Measurements from ENCODE around the gene KIF21B.

The KIF21B gene

DNA sequence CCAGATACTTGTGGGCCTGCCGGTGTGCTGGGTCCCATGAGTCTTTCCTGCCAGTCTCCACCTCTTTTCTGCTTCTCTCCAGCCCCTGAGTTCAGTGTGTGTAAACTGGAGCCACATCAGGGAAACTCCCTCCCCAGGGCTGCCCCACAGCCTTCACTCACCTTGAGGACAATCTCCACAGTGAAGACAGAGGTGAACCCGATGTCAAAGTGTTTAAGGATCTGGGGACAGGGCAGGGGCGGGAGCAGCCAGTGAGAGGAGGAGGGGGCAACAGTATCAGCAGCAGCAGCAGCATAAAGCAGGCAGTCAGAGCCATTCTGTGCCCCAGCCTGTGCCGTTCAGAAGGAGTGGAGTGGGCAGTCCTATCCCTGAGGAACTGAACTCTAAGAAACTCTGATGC is 45.5 kb upstream of the KIF21B start:
- TF ChIP-seq, protein P1, sequence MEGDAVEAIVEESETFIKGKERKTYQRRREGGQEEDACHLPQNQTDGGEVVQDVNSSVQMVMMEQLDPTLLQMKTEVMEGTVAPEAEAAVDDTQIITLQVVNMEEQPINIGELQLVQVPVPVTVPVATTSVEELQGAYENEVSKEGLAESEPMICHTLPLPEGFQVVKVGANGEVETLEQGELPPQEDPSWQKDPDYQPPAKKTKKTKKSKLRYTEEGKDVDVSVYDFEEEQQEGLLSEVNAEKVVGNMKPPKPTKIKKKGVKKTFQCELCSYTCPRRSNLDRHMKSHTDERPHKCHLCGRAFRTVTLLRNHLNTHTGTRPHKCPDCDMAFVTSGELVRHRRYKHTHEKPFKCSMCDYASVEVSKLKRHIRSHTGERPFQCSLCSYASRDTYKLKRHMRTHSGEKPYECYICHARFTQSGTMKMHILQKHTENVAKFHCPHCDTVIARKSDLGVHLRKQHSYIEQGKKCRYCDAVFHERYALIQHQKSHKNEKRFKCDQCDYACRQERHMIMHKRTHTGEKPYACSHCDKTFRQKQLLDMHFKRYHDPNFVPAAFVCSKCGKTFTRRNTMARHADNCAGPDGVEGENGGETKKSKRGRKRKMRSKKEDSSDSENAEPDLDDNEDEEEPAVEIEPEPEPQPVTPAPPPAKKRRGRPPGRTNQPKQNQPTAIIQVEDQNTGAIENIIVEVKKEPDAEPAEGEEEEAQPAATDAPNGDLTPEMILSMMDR (conservative IDR thresholded peaks at IDR 0.05; ENCODE audit: low read depth, low read length): no peak
- H3K27me3 ChIP-seq (ENCODE audit: insufficient read depth, low read depth): no peaks in the 10 kb centered on the region; the same call in 1 of the 2 replicates
- no peaks in the 10 kb centered on the region for H3K79me2 ChIP-seq (ENCODE audit: insufficient read depth, low read depth)
- no peak overlapping the region for H2AFZ ChIP-seq (ENCODE audit: low read depth)
- H3K4me2 ChIP-seq: no peak overlapping the region
- no peak overlapping the region for H3K9ac ChIP-seq
- H3K36me3 ChIP-seq (ENCODE audit: insufficient read depth): no peaks in the 10 kb centered on the region
- no peak overlapping the region for H3K4me3 ChIP-seq (IDR thresholded peaks at IDR 0.05; ENCODE audit: insufficient read depth, low read depth, low read length)
- no peak overlapping the region for H3K27ac ChIP-seq
- H4K20me1 ChIP-seq (ENCODE audit: insufficient read depth): no peaks in the 10 kb centered on the region
- H3K4me1 ChIP-seq (ENCODE audit: low read depth, poor library complexity, severe bottlenecking): no peaks in the 10 kb centered on the region

DNA sequence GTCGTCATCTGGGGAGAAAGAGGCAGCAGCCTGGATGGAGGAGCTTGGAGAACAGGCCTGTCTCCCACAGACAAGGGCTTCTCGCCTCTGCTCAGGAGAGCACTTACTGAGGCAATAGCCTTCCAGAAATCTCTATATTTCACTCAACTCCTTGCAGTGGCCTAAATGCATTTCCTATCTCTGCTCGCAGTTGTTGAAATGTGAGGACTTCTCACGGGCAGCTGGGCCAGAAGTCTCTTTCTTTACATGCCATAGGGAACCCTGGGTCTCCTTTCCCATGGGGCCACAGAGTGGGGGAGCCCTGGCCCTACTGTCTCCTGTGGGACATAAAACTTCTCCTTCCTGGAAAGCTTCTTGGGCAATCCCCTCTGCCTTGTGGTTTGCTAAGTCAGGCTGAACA is 43.5 kb upstream of the KIF21B start:
- H3K79me2 ChIP-seq (ENCODE audit: insufficient read depth, low read depth): no peaks in the 10 kb centered on the region
- no peak overlapping the region for H3K27ac ChIP-seq
- TF ChIP-seq, protein P1 (conservative IDR thresholded peaks at IDR 0.05; ENCODE audit: low read depth, low read length): no peak
- H3K4me1 ChIP-seq (ENCODE audit: low read depth, poor library complexity, severe bottlenecking): no peaks in the 10 kb centered on the region
- H3K36me3 ChIP-seq (ENCODE audit: insufficient read depth): no peaks in the 10 kb centered on the region
- no peak overlapping the region for H3K4me3 ChIP-seq (IDR thresholded peaks at IDR 0.05; ENCODE audit: insufficient read depth, low read depth, low read length)
- no peaks in the 10 kb centered on the region for H4K20me1 ChIP-seq (ENCODE audit: insufficient read depth)
- no peak overlapping the region for H2AFZ ChIP-seq (ENCODE audit: low read depth)
- peaks cover 4% of the 10 kb centered on the region; the same call in 1 of the 2 replicates for H3K27me3 ChIP-seq (ENCODE audit: insufficient read depth, low read depth)
- H3K4me2 ChIP-seq: no peak overlapping the region
- no peak overlapping the region for H3K9ac ChIP-seq

DNA sequence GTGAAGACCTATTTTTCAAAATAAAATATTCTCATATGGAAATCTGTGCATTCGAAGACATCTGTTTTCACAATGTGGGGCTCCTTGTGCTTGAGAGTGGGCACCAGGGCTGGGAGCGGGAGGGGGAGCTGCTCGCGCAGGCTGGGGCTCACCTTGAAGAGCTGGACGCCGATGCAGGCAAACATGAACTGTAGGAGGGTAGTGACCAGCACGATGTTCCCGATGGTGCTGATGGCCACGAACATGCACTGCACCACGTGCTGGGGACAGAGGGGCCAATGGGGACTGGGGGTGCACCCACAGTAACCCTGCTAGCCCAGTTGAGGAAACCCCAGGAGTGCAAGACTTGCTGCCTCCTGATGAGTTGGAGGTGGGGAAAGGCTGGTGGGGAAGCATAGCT is 42.2 kb upstream of the KIF21B start:
- Histone ChIP-seq H3K4me1 (ENCODE audit: low read depth, poor library complexity, severe bottlenecking) (no peaks in the 10 kb centered on the region), H3K4me3 (IDR thresholded peaks at IDR 0.05; ENCODE audit: insufficient read depth, low read depth, low read length) (no peak overlapping the region), H3K4me2 (no peak overlapping the region), H3K9ac (no peak overlapping the region), H2AFZ (ENCODE audit: low read depth) (no peak overlapping the region), H4K20me1 (ENCODE audit: insufficient read depth) (no peaks in the 10 kb centered on the region), H3K79me2 (ENCODE audit: insufficient read depth, low read depth) (no peaks in the 10 kb centered on the region), H3K27ac (no peak overlapping the region), H3K27me3 (ENCODE audit: insufficient read depth, low read depth) (peaks cover 4% of the 10 kb centered on the region; the same call in 1 of the 2 replicates), H3K36me3 (ENCODE audit: insufficient read depth) (no peaks in the 10 kb centered on the region)
- TF ChIP-seq, protein P1 (conservative IDR thresholded peaks at IDR 0.05; ENCODE audit: low read depth, low read length): no peak

DNA sequence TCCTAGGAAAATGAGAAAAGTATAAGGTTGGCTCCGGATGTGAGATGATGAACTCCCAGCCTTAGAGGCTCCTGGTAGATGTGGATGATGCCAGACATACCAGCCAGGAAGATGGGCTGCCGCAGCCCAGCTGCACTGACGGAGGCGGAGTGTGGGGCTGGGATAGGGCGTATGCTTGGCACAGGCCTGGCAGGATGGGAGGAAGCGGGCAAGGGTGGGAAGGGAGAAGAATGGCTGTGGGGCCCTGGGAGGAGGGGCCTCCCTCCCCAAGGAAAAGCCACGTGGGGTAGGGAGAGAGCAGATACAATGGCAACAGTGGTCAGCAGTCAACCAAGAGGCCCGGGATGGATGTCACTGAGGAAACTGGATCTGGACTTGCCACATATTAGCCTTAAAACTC is 41.3 kb upstream of the KIF21B start:
- Histone ChIP-seq H3K36me3 (ENCODE audit: insufficient read depth) (no peaks in the 10 kb centered on the region), H3K4me2 (no peak overlapping the region), H3K27ac (no peak overlapping the region), H2AFZ (ENCODE audit: low read depth) (no peak overlapping the region), H3K4me1 (ENCODE audit: low read depth, poor library complexity, severe bottlenecking) (no peaks in the 10 kb centered on the region), H3K27me3 (ENCODE audit: insufficient read depth, low read depth) (peaks cover 4% of the 10 kb centered on the region; the same call in 1 of the 2 replicates), H3K9ac (no peak overlapping the region), H3K79me2 (ENCODE audit: insufficient read depth, low read depth) (no peaks in the 10 kb centered on the region), H4K20me1 (ENCODE audit: insufficient read depth) (no peaks in the 10 kb centered on the region), H3K4me3 (IDR thresholded peaks at IDR 0.05; ENCODE audit: insufficient read depth, low read depth, low read length) (no peak overlapping the region)
- TF ChIP-seq, protein P1 (conservative IDR thresholded peaks at IDR 0.05; ENCODE audit: low read depth, low read length): no peak
